ENCODE results near the gene TXNRD1.

The TXNRD1 gene

DNA sequence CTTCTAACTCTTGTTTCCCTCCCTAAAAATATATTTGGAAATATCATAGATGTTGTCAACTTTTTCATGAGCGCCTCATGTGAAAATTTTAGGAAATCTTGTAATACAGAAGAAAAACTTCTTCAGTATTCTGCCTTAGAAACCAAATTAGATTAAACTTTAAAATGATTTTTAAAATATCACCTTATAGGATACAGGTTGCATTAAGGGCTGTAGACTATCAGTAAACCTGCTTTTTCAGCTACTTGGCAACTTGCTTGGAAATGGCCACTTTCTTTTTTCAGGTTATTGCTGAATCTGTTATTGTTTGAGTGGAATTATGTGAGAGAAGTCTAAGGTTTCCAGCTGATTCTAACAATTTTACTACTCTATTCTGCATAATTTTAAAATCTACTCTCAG is 97.1 kb downstream of the TXNRD1 start:
- Histone ChIP-seq H3K36me3 (ENCODE audit: control insufficient read depth in 1 of 2, insufficient read depth in 2 of 2, low read length in 2 of 2) (peaks cover 21 to 63% of the 10 kb centered on the region in 2 donors), H3K4me1 (ENCODE audit: control insufficient read depth in 1 of 2, insufficient read depth in 2 of 2, low read length in 2 of 2) (peaks cover 0 to 1% of the 10 kb centered on the region in 2 donors), H3K27me3 (ENCODE audit: control insufficient read depth in 1 of 2, insufficient read depth in 2 of 2, low read length in 2 of 2) (no peaks in the 10 kb centered on the region), H3K4me3 (ENCODE audit: low read depth in 1 of 2, low read length in 2 of 2) (no peak overlapping the region), H3K27ac (ENCODE audit: low read depth, low read length) (no peak overlapping the region), H3K9me3 (ENCODE audit: control insufficient read depth in 1 of 2, low read length in 2 of 2) (no peaks in the 10 kb centered on the region), H3K9ac (ENCODE audit: low read depth in 1 of 2, low read length in 2 of 2) (no peak overlapping the region)

DNA sequence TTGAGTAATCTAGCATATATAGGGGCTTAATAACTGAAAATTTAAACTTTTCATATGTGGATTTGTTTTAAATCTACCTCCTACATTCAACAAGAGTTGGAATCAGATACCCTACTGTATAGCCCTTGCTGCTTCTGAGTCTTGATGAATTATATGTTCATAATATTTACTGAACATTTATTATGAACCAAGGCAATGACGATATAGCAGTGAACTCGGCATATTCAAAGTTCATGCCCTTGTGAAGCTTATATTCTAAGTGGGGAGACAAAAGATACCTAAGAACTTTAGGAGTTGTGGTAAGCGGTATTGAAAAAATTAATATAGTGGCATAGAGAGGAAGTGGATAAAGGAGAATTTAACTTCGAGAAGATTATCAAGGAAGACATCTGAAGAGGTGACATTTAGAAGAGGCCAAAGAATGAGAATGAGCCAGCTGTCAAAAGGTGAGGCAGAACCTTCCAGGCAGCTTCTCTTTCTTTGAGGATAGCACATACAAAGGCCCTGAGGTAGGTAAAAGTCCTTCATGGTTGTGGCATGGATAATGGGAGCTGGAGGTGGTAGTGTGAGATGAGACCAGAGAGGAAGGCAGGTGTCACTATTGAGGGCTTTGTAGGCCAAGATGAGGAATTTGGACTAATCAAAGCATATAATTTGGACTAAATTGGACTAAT is 98.1 kb downstream of the TXNRD1 start:
- Histone ChIP-seq H3K36me3 (ENCODE audit: control insufficient read depth in 1 of 2, insufficient read depth in 2 of 2, low read length in 2 of 2) (peaks cover 21 to 68% of the 10 kb centered on the region in 2 donors), H3K4me1 (ENCODE audit: control insufficient read depth in 1 of 2, insufficient read depth in 2 of 2, low read length in 2 of 2) (no peaks in the 10 kb centered on the region), H3K9ac (ENCODE audit: low read depth in 1 of 2, low read length in 2 of 2) (no peak overlapping the region), H3K4me3 (ENCODE audit: low read depth in 1 of 2, low read length in 2 of 2) (no peak overlapping the region), H3K27ac (ENCODE audit: low read depth, low read length) (no peak overlapping the region), H3K9me3 (ENCODE audit: control insufficient read depth in 1 of 2, low read length in 2 of 2) (no peaks in the 10 kb centered on the region), H3K27me3 (ENCODE audit: control insufficient read depth in 1 of 2, insufficient read depth in 2 of 2, low read length in 2 of 2) (no peaks in the 10 kb centered on the region)

DNA sequence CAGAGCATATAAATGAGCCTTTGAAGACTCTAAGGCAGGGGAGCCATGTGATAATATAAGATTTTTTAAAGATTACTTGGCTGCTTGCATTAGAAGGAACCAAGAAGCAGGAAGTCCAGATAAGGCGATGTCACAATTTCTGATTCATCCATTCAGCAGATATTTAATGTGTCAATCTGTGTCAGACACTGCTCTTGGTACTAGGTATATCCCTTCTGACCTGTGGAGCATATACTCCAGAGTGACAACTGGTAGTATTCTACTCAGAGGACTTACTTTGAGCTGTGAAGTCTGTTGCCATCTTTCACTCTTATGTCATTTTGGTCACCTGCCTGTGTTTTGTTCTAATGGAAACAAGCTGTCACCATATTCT is 98.6 kb downstream of the TXNRD1 start:
- H3K27me3 ChIP-seq (ENCODE audit: control insufficient read depth in 1 of 2, insufficient read depth in 2 of 2, low read length in 2 of 2) = no peaks in the 10 kb centered on the region
- no peaks in the 10 kb centered on the region for H3K4me1 ChIP-seq (ENCODE audit: control insufficient read depth in 1 of 2, insufficient read depth in 2 of 2, low read length in 2 of 2)
- no peak overlapping the region for H3K4me3 ChIP-seq (ENCODE audit: low read depth in 1 of 2, low read length in 2 of 2)
- peaks cover 21 to 73% of the 10 kb centered on the region in 2 donors for H3K36me3 ChIP-seq (ENCODE audit: control insufficient read depth in 1 of 2, insufficient read depth in 2 of 2, low read length in 2 of 2)
- no peaks in the 10 kb centered on the region for H3K9me3 ChIP-seq (ENCODE audit: control insufficient read depth in 1 of 2, low read length in 2 of 2)
- no peak overlapping the region for H3K9ac ChIP-seq (ENCODE audit: low read depth in 1 of 2, low read length in 2 of 2)
- H3K27ac ChIP-seq (ENCODE audit: low read depth, low read length) = no peak overlapping the region

DNA sequence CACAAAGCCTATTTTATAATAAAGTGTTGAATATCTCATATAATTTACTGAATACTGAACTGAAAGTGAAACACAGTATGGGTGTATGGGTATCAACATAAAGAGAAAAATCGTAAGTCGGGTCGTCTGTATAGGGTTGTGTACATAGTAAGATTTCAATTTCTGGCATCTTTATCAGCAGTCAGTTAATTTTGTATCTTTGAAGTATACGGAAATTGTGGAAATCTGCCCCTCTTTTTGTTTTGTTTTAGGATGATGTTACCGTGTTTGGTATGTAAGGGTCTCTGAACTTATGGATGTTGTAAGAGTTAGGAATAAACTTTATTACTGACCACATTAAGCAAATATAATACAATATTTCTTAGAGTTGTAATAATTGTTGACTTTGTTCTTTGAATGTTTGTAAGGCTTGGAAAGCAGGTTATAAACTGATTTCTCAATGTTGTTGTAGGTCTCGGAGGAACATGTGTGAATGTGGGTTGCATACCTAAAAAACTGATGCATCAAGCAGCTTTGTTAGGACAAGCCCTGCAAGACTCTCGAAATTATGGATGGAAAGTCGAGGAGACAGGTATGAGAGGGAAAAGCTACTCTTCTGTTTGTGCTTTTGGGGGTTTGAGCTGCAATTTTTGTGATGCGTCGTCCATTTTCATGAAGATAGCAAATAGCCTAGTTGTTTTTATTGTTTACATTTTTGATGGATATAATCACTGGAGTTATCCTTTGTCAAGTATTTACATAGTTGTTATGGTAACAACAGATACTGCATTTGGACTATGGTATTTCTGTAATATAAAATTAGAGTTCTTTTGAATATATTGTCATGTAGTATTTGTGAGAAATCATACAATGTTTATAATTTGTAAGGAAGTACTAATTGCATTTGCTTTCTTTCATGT is 100.0 kb downstream of the TXNRD1 start:
- Histone ChIP-seq H3K4me3 (ENCODE audit: low read depth in 1 of 2, low read length in 2 of 2) (no peak overlapping the region), H3K9me3 (ENCODE audit: control insufficient read depth in 1 of 2, low read length in 2 of 2) (no peaks in the 10 kb centered on the region), H3K36me3 (ENCODE audit: control insufficient read depth in 1 of 2, insufficient read depth in 2 of 2, low read length in 2 of 2) (peaks cover 33 to 79% of the 10 kb centered on the region in 2 donors), H3K27ac (ENCODE audit: low read depth, low read length) (no peak overlapping the region), H3K27me3 (ENCODE audit: control insufficient read depth in 1 of 2, insufficient read depth in 2 of 2, low read length in 2 of 2) (no peaks in the 10 kb centered on the region), H3K4me1 (ENCODE audit: control insufficient read depth in 1 of 2, insufficient read depth in 2 of 2, low read length in 2 of 2) (no peaks in the 10 kb centered on the region), H3K9ac (ENCODE audit: low read depth in 1 of 2, low read length in 2 of 2) (no peak overlapping the region)

DNA sequence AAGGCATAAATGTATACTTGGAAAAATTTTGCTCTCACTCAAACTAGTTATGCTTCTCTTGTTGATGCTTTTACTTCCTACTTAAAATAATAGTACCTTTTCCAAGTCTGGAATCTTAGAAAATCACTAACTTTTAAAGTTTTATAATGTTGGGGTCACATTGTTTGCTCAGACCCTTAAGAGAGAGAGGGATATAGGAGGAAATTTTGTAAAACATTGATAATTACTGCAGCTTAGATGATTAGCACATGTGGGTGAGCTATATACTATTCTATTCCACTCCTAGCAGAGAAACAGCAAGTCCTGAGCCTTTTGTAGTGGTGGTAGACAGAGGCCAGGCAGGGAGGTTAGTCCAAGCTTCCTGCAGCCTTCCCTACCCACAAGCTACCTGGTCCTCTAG is 101.4 kb downstream of the TXNRD1 start:
- H3K36me3 ChIP-seq (ENCODE audit: control insufficient read depth in 1 of 2, insufficient read depth in 2 of 2, low read length in 2 of 2) = peaks cover 46 to 86% of the 10 kb centered on the region in 2 donors
- no peaks in the 10 kb centered on the region for H3K9me3 ChIP-seq (ENCODE audit: control insufficient read depth in 1 of 2, low read length in 2 of 2)
- no peaks in the 10 kb centered on the region for H3K4me1 ChIP-seq (ENCODE audit: control insufficient read depth in 1 of 2, insufficient read depth in 2 of 2, low read length in 2 of 2)
- H3K27ac ChIP-seq (ENCODE audit: low read depth, low read length) = no peak overlapping the region
- no peak overlapping the region for H3K4me3 ChIP-seq (ENCODE audit: low read depth in 1 of 2, low read length in 2 of 2)
- H3K27me3 ChIP-seq (ENCODE audit: control insufficient read depth in 1 of 2, insufficient read depth in 2 of 2, low read length in 2 of 2) = no peaks in the 10 kb centered on the region
- no peak overlapping the region for H3K9ac ChIP-seq (ENCODE audit: low read depth in 1 of 2, low read length in 2 of 2)

DNA sequence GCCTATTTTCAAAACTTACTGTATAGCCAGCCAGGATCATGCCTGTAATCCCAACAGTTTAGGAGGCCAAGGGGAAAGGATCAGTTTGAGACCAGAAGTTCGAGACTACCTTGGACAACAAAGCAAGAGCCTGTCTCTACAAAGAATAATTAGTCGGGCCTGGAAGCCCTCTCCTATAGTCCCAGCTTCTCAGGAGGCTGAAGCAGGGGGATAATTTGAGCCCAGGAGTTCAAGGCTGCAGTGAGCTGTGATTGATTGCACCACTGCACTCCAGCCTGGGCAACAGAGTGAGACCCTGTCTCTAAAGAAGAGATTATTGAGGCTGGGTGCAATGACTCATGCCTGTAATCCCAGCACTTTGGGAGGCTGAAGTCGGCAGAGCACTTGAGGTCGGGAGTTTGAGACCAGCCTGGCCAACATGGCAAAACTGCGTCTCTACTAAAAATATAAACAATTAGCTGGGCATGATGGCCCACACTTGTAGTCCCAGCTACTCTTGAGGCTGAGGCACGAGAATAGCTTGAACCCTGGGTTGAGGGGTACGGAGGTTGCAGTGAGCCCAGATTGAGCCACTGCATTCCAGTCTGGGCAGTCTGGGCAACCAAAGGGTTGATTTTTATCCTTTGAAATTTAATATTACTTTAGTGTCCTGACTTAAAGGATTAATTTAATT is 102.1 kb downstream of the TXNRD1 start:
- no peaks in the 10 kb centered on the region for H3K4me1 ChIP-seq (ENCODE audit: control insufficient read depth in 1 of 2, insufficient read depth in 2 of 2, low read length in 2 of 2)
- no peak overlapping the region for H3K9ac ChIP-seq (ENCODE audit: low read depth in 1 of 2, low read length in 2 of 2)
- no peak overlapping the region for H3K4me3 ChIP-seq (ENCODE audit: low read depth in 1 of 2, low read length in 2 of 2)
- no peaks in the 10 kb centered on the region for H3K27me3 ChIP-seq (ENCODE audit: control insufficient read depth in 1 of 2, insufficient read depth in 2 of 2, low read length in 2 of 2)
- H3K27ac ChIP-seq (ENCODE audit: low read depth, low read length) = no peak overlapping the region
- H3K36me3 ChIP-seq (ENCODE audit: control insufficient read depth in 1 of 2, insufficient read depth in 2 of 2, low read length in 2 of 2) = peaks cover 45 to 82% of the 10 kb centered on the region in 2 donors
- no peaks in the 10 kb centered on the region for H3K9me3 ChIP-seq (ENCODE audit: control insufficient read depth in 1 of 2, low read length in 2 of 2)

DNA sequence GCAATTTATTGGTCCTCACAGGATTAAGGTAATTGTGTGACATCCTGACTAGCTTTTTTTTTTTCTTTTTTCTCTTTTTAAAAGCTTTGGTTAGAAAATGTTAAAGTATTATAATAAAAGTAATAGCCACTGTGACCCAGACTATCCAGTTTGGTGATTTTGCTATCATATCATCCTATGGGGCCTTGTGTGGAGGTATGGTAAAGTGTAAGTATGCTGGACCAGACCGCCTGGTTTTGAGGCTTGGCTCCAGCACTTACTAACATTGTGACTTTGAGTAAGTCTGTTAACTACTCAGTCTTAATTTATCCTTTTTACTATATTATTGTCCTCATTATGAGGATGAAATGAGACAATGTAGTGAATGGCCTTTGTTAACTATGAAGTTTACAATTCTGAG is 103.4 kb downstream of the TXNRD1 start:
- peaks cover 38 to 69% of the 10 kb centered on the region in 2 donors for H3K36me3 ChIP-seq (ENCODE audit: control insufficient read depth in 1 of 2, insufficient read depth in 2 of 2, low read length in 2 of 2)
- no peak overlapping the region for H3K4me3 ChIP-seq (ENCODE audit: low read depth in 1 of 2, low read length in 2 of 2)
- no peaks in the 10 kb centered on the region for H3K9me3 ChIP-seq (ENCODE audit: control insufficient read depth in 1 of 2, low read length in 2 of 2)
- H3K27me3 ChIP-seq (ENCODE audit: control insufficient read depth in 1 of 2, insufficient read depth in 2 of 2, low read length in 2 of 2) = no peaks in the 10 kb centered on the region
- no peaks in the 10 kb centered on the region for H3K4me1 ChIP-seq (ENCODE audit: control insufficient read depth in 1 of 2, insufficient read depth in 2 of 2, low read length in 2 of 2)
- H3K27ac ChIP-seq (ENCODE audit: low read depth, low read length) = no peak overlapping the region
- no peak overlapping the region for H3K9ac ChIP-seq (ENCODE audit: low read depth in 1 of 2, low read length in 2 of 2)

DNA sequence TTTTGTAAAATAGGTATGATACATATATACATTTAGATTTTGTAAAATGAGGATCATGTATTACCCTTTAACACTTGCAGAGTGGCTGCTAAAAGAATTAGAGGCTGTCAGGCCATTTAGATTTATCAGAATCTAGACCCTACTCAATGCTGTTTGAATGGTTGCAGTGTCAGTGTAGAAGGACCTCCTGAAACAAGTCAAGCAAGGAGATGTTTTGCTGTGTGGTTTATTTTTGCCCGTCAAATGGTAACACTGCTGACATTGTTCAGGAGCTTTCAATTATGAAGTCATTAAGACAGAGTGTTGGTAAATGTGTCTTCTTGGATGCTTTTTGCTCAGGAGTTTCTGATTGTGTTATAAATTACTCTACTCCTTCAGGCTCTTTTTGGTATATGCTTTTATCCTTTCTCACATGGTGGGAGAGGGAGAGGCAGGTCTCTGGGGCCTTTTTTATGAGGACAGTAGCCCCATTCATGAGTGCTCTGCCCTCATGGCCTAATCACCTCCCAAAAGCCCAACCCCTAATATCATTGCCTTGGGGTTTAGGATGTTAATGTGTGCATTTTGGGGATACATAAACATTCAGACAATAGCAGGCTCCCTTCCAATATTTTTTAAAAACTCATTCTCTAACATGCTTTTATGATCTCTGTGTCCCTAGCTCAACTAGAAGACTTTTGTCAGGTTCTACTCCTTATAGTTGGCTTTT is 104.5 kb downstream of the TXNRD1 start:
- no peak overlapping the region for H3K27ac ChIP-seq (ENCODE audit: low read depth, low read length)
- H3K9me3 ChIP-seq (ENCODE audit: control insufficient read depth in 1 of 2, low read length in 2 of 2) = no peaks in the 10 kb centered on the region
- H3K9ac ChIP-seq (ENCODE audit: low read depth in 1 of 2, low read length in 2 of 2) = no peak overlapping the region
- H3K27me3 ChIP-seq (ENCODE audit: control insufficient read depth in 1 of 2, insufficient read depth in 2 of 2, low read length in 2 of 2) = no peaks in the 10 kb centered on the region
- H3K36me3 ChIP-seq (ENCODE audit: control insufficient read depth in 1 of 2, insufficient read depth in 2 of 2, low read length in 2 of 2) = peaks cover 38 to 66% of the 10 kb centered on the region in 2 donors
- H3K4me3 ChIP-seq (ENCODE audit: low read depth in 1 of 2, low read length in 2 of 2) = no peak overlapping the region
- H3K4me1 ChIP-seq (ENCODE audit: control insufficient read depth in 1 of 2, insufficient read depth in 2 of 2, low read length in 2 of 2) = no peaks in the 10 kb centered on the region

DNA sequence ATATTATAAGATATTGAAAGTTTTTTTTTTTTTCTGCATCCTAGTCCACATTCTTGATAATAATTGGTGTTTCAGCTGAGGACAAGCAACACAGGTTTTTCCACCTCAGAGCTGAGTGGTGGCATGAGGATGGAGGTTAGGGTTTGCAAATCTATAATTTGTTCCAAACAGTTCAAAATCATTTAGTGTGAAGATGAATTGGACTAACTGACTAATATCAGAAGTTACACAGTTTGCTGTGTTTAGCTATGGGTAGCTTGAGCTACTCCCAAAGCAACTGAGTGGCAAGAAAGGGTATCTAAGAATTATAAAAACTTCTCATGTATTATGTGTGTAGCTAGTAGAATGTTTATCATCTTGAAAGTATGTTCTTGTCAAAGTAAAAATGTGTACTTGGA is 105.0 kb downstream of the TXNRD1 start:
- Histone ChIP-seq H3K27me3 (ENCODE audit: control insufficient read depth in 1 of 2, insufficient read depth in 2 of 2, low read length in 2 of 2) (no peaks in the 10 kb centered on the region), H3K4me3 (ENCODE audit: low read depth in 1 of 2, low read length in 2 of 2) (no peak overlapping the region), H3K9me3 (ENCODE audit: control insufficient read depth in 1 of 2, low read length in 2 of 2) (no peaks in the 10 kb centered on the region), H3K36me3 (ENCODE audit: control insufficient read depth in 1 of 2, insufficient read depth in 2 of 2, low read length in 2 of 2) (peaks cover 40 to 68% of the 10 kb centered on the region in 2 donors), H3K27ac (ENCODE audit: low read depth, low read length) (no peak overlapping the region), H3K4me1 (ENCODE audit: control insufficient read depth in 1 of 2, insufficient read depth in 2 of 2, low read length in 2 of 2) (no peaks in the 10 kb centered on the region), H3K9ac (ENCODE audit: low read depth in 1 of 2, low read length in 2 of 2) (no peak overlapping the region)
